ENCODE measurements around the gene FAM163B.

- TF ChIP-seq CTCF (optimal IDR thresholded peaks at IDR 0.05 in 1 of 3, IDR thresholded peaks at IDR 0.05 in 1 of 3, conservative IDR thresholded peaks at IDR 0.05 in 1 of 3; ENCODE audit: extremely low read depth in 1 of 3, insufficient read depth in 2 of 3, low read length in 3 of 3), result no peak
- TF ChIP-seq EZH2 (IDR thresholded peaks at IDR 0.05; ENCODE audit: low read length), result peak; percentile 26
These were observed 75.3 kb downstream of the FAM163B start for GRCh38 chr9:133533857-133534256.

Measured in keratinocyte (primary cell).